Measurements from ENCODE around the gene DDHD1. TPM values are rescaled to one million over a fixed set of nuclear protein-coding genes. Genes with fewer than 3 reads are reported as not detected.

DDHD1 gene
- total and polyA plus RNA-seq, 12 donors: 4.6 to 34.9 (median 8.1) TPM

DNA sequence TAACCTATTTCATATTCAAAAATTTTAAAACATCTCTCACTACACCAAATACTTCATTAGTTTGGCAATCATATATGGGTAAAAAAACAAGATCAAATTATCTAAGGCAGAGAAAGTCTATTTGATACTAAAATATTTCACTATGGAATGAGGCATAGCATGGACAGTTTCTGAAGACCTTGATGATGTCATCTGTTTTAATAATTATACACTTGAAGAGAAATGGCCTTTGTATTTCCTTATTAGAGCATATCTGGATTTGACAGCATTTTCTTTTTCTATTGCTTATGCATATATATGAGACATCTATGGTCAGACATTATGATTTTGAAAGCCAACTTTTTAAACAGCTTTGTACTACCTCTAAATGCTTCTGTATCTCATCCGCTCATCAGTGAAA is 88.6 kb downstream of the DDHD1 start:
- Histone ChIP-seq H3K4me3 (no peak overlapping the region), H3K27ac (no peak overlapping the region), H3K9me3 (replicated peaks in 1 of 3) (no peaks in the 10 kb centered on the region), H3K27me3 (no peaks in the 10 kb centered on the region), H3K36me3 (replicated peaks in 1 of 2) (no peaks in the 10 kb centered on the region), H3K4me1 (replicated peaks in 1 of 2) (no peaks in the 10 kb centered on the region)
- DNase-seq: no peak
- intact Hi-C loops (cut with DNase I): no loop called here
- TF ChIP-seq, protein P1, sequence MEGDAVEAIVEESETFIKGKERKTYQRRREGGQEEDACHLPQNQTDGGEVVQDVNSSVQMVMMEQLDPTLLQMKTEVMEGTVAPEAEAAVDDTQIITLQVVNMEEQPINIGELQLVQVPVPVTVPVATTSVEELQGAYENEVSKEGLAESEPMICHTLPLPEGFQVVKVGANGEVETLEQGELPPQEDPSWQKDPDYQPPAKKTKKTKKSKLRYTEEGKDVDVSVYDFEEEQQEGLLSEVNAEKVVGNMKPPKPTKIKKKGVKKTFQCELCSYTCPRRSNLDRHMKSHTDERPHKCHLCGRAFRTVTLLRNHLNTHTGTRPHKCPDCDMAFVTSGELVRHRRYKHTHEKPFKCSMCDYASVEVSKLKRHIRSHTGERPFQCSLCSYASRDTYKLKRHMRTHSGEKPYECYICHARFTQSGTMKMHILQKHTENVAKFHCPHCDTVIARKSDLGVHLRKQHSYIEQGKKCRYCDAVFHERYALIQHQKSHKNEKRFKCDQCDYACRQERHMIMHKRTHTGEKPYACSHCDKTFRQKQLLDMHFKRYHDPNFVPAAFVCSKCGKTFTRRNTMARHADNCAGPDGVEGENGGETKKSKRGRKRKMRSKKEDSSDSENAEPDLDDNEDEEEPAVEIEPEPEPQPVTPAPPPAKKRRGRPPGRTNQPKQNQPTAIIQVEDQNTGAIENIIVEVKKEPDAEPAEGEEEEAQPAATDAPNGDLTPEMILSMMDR (IDR thresholded peaks at IDR 0.05): no peak
- TF ChIP-seq POLR2A (IDR thresholded peaks at IDR 0.05): no peak
- WGBS, 4 donors: 43 to 100% (median 49%) methylated on average over 1 of the region's 1 CpG

DNA sequence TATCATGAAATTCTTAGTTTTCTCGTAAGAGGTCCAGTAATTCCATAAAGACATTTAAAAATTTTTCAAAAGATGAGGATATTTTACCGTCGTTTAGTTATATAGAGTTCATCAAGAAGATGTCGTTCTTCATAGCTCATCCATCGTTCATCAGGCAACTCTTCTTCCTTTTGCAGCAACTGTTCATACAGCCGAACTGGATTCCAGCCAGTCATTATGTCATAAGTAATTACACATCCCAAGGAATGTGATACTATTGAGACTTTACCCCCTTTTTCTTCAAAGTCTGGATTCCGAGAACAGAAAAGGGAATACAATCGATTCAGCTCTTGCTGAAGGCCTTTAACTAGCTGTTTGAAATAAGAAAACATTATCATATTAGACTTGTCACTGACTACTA is 90.3 kb downstream of the DDHD1 start:
- Histone ChIP-seq H3K36me3 (replicated peaks in 1 of 2) (no peaks in the 10 kb centered on the region), H3K4me3 (no peak overlapping the region), H3K27me3 (no peaks in the 10 kb centered on the region), H3K9me3 (replicated peaks in 1 of 3) (no peaks in the 10 kb centered on the region), H3K4me1 (replicated peaks in 1 of 2) (no peaks in the 10 kb centered on the region), H3K27ac (no peak overlapping the region)
- no peak for DNase-seq
- TF ChIP-seq, protein P1 (IDR thresholded peaks at IDR 0.05): no peak
- no peak for TF ChIP-seq POLR2A (IDR thresholded peaks at IDR 0.05)
- WGBS, 4 donors: 84 to 90% (median 84%) methylated on average over 8 of the region's 8 CpGs
- intact Hi-C loops (cut with DNase I): no loop called here

DNA sequence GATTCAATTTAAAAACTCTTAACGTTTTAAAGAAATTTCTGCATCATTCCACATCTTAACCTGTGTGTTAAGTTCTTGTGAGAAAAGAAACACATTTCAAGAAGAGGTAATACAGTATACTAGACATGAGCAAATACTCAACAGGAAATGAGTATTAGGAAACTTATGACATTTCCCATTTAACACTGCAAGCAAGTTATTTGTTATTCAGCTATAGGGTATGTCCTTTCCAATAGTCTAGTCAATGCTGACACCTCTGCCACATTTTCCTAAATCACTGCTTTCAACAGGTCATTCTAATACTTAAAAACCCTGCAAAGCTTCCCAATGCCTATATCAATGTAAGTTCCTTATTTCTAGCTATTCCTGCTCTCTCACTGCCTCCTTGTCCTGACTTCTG is 93.1 kb downstream of the DDHD1 start:
- 73 to 85% (median 78%) methylated on average over 1 of the region's 1 CpG for WGBS, 4 donors
- Histone ChIP-seq H3K36me3 (replicated peaks in 1 of 2) (no peaks in the 10 kb centered on the region), H3K4me3 (no peak overlapping the region), H3K9me3 (replicated peaks in 1 of 3) (no peaks in the 10 kb centered on the region), H3K4me1 (replicated peaks in 1 of 2) (no peaks in the 10 kb centered on the region), H3K27me3 (no peaks in the 10 kb centered on the region), H3K27ac (no peak overlapping the region)
- no peak for DNase-seq
- no peak for TF ChIP-seq POLR2A (IDR thresholded peaks at IDR 0.05)
- TF ChIP-seq, protein P1 (IDR thresholded peaks at IDR 0.05): no peak
- intact Hi-C loops (cut with DNase I): no loop called here

DNA sequence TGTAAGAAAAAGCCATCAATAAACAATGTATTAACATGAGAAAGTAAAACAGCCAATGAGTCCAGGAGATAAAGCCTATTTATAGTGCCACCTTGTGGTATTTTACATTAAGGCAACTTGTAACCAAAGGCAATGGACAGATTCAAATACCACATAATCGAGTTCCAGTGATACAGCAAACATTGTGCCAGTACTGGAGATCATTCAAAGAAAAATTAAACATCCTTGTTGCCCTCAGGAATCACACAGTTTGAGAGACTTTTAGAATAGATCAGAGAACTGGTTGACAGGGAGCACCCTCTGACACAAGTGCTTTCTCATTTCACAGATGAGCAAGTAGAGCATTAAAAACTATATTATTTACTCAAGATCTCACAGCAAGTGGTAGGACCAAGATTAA is 98.1 kb downstream of the DDHD1 start:
- no peaks in the 10 kb centered on the region for H3K27me3 ChIP-seq
- no peaks in the 10 kb centered on the region for H3K9me3 ChIP-seq (replicated peaks in 1 of 3)
- WGBS, 4 donors: 3 to 7% (median 5%) methylated on average over 1 of the region's 1 CpG
- intact Hi-C loops (cut with DNase I): loop anchor here in 1 of 2 donors (10.0 kb wide), 2 partner anchors 90 to 230 kb away; no protein-coding TSS in a partner anchor
- H3K36me3 ChIP-seq (replicated peaks in 1 of 2): no peaks in the 10 kb centered on the region
- no peaks in the 10 kb centered on the region for H3K4me1 ChIP-seq (replicated peaks in 1 of 2)
- TF ChIP-seq, protein P1 (IDR thresholded peaks at IDR 0.05): peak; percentile 45 to 80 (median 68)
- TF ChIP-seq POLR2A (IDR thresholded peaks at IDR 0.05): no peak
- no peak overlapping the region for H3K27ac ChIP-seq
- no peak for DNase-seq
- no peak overlapping the region for H3K4me3 ChIP-seq

Data from adrenal gland (tissue), 12 donors.